IPS DF 19.7 (cell line): Measurements from ENCODE around the gene PROSER2.

ENCODE experiments used
- DNase-seq: peaks from one replicate; pipeline ENCODE4 v3.0.0-alpha.2; 2013; ENCODE audit warnings: low read depth, low spot score

Gene PROSER2

DNA sequence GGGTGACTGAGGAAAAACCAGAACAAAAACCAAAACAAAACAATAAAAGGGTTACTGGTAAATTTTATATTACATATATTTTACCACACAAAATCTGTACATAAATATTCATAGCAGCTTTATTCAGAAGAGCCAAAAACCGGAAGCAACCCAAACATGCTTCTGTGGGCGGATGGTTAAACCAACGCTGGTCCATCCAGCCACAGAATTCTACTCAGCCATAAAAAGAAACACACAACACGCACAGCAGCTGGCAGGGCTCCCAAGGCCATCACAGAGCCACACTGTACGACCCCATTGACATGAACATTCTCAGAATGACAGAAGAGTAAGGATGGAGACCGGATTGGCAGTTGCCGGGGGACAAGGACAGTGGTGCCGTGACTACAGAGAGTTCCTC is 83.6 kb downstream of the PROSER2 start:
- no peak for DNase-seq

DNA sequence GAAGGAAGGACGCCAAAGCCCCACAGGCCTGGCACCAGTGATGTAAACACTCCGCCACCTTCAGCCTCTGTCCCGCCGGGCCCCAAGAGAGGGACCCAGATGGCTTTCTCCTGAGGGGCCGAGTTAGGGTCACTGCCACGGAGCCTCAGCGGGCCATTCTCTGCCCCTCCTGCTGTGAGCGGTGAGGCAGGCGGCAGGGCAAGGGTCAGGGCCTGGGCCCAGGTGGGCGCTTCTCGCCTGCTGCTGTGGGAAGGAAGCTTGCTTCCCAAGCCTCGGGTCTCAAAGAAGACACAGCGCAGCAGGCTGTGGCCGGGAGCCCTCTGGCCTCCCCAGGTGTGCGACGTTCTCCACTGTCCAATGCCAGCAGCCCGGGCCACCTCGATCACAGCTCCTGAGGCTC is 84.8 kb downstream of the PROSER2 start:
- DNase-seq: no peak

DNA sequence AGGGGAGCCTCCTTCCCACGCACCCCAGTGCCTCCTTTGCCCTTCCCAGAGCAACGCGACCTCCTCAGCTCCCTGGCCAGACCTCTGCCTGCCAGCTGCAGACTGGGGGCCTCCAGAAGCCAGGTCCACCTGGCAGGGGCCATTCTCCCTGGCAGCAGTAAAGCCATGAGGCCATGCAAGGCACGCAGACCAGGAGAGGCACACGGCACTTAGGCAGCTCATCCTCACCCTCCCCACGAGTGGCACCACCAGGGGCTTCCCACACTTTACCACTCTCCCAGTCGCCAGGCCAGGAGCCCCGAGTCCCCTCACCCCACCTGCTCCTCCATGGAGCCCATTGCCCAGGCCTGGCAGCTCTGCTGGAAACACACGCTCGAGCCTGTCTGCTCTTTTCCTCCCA is 85.4 kb downstream of the PROSER2 start:
- no peak for DNase-seq

DNA sequence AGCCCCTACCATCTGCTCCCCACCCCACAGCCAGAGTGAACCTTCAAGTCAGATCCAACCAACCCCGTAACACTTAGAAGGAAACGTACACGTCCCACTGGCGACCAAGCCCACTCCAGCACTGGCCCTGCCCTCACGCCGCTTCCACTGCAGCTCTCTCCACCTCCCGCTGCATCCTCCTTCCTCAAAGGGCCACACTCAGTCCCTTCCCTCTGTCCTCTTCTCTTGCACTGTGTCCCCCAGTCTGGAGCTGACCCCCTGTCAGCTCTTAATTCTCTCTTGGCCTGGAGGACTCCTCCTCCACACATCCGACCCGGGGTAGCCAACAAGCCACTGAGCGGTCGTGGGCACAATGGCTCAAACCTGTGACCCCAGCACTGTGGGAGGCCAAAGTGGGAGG is 85.8 kb downstream of the PROSER2 start:
- DNase-seq: no peak

DNA sequence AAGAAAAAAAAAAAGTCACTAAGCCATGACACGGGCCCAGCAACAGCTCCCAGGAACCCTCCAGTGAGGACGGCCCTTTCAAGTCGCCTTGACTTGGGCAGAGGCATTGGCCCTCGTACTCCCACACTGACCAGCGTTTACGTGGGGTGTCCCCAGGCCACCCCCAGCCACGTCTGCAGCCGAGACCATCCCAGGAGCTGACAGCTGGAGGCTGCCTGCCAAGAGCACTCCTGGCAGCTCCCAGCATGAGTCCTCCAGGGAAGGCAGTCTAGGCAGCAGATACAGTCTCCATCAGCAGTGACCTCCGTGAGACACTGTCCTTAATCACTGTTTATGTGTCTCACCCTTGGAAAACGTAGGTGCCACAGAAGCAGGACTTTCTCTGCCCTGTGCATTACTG is 86.5 kb downstream of the PROSER2 start:
- DNase-seq: no peak

DNA sequence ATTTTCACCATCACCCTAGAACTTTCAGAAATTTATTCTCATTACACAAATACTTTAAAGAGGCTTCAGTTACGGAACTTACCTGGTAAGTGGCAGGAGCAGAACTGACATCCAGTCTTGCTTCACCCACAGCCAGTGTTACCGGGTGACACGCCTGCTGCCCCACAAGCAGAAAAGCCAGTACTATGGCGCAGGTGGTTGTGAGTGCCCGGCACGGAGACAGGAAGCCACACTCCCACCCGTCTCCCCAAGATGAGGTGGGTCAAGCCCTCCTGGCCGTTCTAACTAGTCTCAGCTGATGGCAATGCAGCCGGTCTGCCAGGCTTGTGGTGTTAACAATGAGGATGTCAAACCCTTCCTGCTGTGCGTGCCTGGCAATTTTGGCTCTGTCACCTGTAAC is 86.9 kb downstream of the PROSER2 start:
- DNase-seq: no peak

DNA sequence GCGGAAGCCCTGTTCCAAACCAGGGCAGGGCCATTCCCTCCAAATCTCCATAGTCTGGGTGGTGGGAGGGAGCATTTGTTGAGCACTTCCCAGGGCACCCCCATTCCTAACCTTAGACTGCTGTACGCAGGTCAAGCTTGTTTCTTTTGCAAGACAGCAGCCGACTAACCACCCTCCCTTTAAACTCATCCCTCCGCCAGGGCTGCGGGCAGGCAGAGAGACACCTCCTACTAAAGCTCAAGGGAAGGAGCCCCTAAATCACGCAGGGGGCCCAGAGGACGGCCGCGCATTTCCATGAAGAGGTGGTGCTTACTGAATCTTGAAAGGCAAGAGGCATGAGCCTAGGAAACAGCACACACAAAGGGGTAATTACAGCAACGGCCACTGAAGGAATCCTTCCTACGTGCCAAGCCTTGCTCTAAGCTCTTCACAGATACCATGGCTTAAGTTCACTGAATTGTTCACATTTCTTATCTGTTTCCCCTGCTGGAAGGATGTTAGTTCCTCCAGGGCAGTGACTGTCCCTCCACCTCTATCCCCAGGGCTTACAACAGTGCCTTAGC is 90.0 kb downstream of the PROSER2 start:
- no peak for DNase-seq

DNA sequence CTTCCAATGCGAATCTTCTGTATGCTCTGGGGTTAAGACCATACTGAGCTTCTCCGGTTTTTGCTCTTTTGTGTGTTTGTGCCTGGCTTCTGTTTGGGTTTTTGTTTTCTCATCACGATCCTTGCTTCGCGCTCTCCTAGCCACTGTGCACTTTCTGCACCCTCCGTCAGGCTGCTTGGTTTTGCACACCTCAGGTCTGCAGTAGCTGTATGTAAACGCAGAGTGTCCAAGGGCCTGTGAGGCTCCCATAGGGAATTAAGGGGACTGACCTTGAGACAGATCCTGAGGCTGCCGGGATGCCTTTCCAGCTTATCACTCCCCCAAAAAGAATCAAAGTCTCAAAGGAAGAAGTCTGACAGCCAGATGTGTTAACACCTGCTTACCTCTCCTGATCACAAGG is 95.2 kb downstream of the PROSER2 start:
- no peak for DNase-seq

DNA sequence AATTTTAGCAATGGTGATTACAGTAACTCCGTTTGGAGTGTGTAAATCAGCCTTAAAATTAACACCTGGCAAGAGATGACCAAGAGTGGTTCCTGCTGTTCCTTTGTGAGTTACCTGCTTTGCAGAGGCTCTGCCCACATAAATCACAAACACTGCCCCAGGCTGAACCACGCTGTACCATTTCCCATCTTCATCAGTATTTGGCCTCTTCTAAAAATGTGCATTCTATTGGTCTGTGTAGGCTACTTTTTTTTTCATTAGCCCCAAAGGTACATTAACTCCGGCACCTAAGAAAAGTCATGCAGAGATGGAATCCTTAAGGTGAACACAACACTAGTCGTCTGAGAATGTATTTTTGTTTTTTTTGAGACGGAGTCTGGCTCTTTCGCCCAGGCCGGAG is 96.1 kb downstream of the PROSER2 start:
- no peak for DNase-seq
